ENCODE results near the gene WHRN. TPM values are rescaled to one million over a fixed set of nuclear protein-coding genes. Genes with fewer than 3 reads are reported as not detected.

WHRN gene
- total and polyA plus RNA-seq, 9 of the 15 experiments (the other 6 are each of a cell fraction or from before 2014, with no cell fraction given), result 0.31 to 14.1 (median 3.0) TPM

DNA sequence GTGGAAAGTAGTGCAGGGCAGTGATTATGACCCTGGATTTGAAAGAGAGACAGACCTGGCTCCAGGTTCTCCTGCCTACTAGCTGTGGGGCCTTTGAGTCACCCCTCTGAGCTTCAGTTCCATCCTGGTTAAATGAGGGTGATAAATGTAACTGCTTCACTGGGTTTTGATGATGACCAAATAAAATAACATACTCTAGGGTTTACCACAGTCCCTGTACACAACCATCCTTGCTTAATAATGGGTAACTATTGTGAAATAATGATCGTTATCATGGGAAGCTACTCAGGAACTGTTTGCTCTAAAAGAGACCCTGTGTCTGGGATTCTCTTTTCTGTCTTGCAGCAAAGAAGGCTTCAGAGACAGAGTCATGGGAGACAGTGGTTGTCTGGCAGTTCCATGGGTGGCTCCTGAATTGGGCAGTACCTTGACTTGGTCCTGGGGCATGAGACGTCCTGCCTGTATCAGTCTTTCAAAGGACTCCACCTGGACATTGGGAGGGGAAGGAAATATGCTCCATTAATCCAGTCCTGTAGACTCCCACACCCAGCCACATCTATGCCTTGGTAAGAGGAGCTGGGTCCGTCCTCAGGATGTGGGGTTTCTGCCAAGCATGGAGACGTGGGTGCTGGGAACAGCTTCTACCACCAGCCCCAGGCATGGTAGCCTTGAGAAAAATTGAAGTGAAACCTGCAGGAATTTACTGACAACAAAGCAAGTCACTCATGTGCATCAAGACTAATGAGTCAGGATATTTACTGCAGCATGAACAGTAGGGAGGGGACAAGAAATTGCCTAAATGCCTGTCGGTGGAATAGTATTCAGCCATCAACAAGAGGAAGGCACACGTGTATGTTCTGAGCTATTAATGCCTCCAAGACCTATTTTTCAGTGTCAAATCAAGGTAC lies 140.9 kb downstream of the WHRN start:
- H3K9me3 ChIP-seq (replicated peaks; ENCODE audit: control insufficient read depth, insufficient read depth, low read depth, low read length), result no peaks in the 10 kb centered on the region
- H4K20me1 ChIP-seq (replicated peaks; ENCODE audit: control insufficient read depth, insufficient read depth, low read length), result no peaks in the 10 kb centered on the region
- in situ Hi-C loops (cut with MboI) (no loop called here), intact Hi-C loops (cut with micrococcal nuclease) (no loop called here)
- H3K4me2 ChIP-seq (ENCODE audit: insufficient read depth, low read length), result no peak overlapping the region
- CTCF ChIA-PET (ENCODE audit: low intra/inter-chr PET ratio), result no interaction called here
- no peaks in the 10 kb centered on the region for H3K27me3 ChIP-seq (ENCODE audit: control insufficient read depth in 2 of 2, insufficient read depth in 2 of 2, low read length in 2 of 2)
- H3K27ac ChIP-seq (ENCODE audit: extremely low read depth, low read depth, low read length), result no peak overlapping the region
- TF ChIP-seq SETDB1 (IDR thresholded peaks at IDR 0.05; ENCODE audit: low read length) (no peak), RBM25 (IDR thresholded peaks at IDR 0.05; ENCODE audit: low read depth, low read length, severe bottlenecking) (peak; percentile 39), TARDBP (IDR thresholded peaks at IDR 0.05) (no peak), ZNF41 (CRISPR knock-in tag; conservative IDR thresholded peaks at IDR 0.05) (no peak), CEBPG (CRISPR knock-in tag; IDR thresholded peaks at IDR 0.05) (peak; percentile 74), CEBPG (tag; conservative IDR thresholded peaks at IDR 0.05 in 1 of 2, IDR thresholded peaks at IDR 0.05 in 1 of 2) (peak; percentile 88 to 97), ZNF780A (CRISPR knock-in tag; IDR thresholded peaks at IDR 0.05) (no peak), ZNF57 (CRISPR knock-in tag; IDR thresholded peaks at IDR 0.05) (no peak), ZNF146 (CRISPR knock-in tag; IDR thresholded peaks at IDR 0.05; ENCODE audit: unreplicated experiment) (peak; percentile 90), CEBPB (tag; IDR thresholded peaks at IDR 0.05) (peak; percentile 97)
- TF ChIP-seq, protein P1, sequence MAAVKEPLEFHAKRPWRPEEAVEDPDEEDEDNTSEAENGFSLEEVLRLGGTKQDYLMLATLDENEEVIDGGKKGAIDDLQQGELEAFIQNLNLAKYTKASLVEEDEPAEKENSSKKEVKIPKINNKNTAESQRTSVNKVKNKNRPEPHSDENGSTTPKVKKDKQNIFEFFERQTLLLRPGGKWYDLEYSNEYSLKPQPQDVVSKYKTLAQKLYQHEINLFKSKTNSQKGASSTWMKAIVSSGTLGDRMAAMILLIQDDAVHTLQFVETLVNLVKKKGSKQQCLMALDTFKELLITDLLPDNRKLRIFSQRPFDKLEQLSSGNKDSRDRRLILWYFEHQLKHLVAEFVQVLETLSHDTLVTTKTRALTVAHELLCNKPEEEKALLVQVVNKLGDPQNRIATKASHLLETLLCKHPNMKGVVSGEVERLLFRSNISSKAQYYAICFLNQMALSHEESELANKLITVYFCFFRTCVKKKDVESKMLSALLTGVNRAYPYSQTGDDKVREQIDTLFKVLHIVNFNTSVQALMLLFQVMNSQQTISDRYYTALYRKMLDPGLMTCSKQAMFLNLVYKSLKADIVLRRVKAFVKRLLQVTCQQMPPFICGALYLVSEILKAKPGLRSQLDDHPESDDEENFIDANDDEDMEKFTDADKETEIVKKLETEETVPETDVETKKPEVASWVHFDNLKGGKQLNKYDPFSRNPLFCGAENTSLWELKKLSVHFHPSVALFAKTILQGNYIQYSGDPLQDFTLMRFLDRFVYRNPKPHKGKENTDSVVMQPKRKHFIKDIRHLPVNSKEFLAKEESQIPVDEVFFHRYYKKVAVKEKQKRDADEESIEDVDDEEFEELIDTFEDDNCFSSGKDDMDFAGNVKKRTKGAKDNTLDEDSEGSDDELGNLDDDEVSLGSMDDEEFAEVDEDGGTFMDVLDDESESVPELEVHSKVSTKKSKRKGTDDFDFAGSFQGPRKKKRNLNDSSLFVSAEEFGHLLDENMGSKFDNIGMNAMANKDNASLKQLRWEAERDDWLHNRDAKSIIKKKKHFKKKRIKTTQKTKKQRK (IDR thresholded peaks at IDR 0.05; ENCODE audit: borderline replicate concordance, low read depth, low read length), result no peak
- TF ChIP-seq, protein P2, sequence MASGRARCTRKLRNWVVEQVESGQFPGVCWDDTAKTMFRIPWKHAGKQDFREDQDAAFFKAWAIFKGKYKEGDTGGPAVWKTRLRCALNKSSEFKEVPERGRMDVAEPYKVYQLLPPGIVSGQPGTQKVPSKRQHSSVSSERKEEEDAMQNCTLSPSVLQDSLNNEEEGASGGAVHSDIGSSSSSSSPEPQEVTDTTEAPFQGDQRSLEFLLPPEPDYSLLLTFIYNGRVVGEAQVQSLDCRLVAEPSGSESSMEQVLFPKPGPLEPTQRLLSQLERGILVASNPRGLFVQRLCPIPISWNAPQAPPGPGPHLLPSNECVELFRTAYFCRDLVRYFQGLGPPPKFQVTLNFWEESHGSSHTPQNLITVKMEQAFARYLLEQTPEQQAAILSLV (tag; IDR thresholded peaks at IDR 0.05), result peak; percentile 68
- no peak overlapping the region for H3K9ac ChIP-seq (ENCODE audit: insufficient read depth in 1 of 2, low read depth in 2 of 2, low read length in 2 of 2)
- no peaks in the 10 kb centered on the region for H3K9me1 ChIP-seq (ENCODE audit: control insufficient read depth, insufficient read depth, low read length)
- no TSS peak for BruUV-seq (replicated peaks)
- ATAC-seq, result no peak
- 63% methylated on average over 6 of the region's 6 CpGs for WGBS (ENCODE audit: insufficient coverage, low coverage, missing lambda C conversion rate)
- no peaks in the 10 kb centered on the region for H3K79me2 ChIP-seq (ENCODE audit: control insufficient read depth, insufficient read depth, low read length)
- no peak for DNase-seq (ENCODE audit: extremely low read depth in 1 of 4, low spot score in 3 of 4)
- H3K4me3 ChIP-seq, result no peak overlapping the region
- no peak overlapping the region for H2AFZ ChIP-seq (ENCODE audit: low read depth, low read length)
- H3K4me1 ChIP-seq (replicated peaks in 1 of 2; ENCODE audit: control insufficient read depth in 2 of 2, insufficient read depth in 2 of 2, low read length in 2 of 2), result peaks cover 0 to 3% of the 10 kb centered on the region in 2 experiments; a peak in 1 of 5 replicates
- H3K36me3 ChIP-seq (ENCODE audit: control insufficient read depth, insufficient read depth, low read length), result peaks cover 14% of the 10 kb centered on the region; the same call in 2 of the 3 replicates
- FAIRE-seq, result no peak
- POLR2A ChIA-PET, result interaction anchor here (0.6 to 2.3 kb wide), 4 partner anchors 10 to 115 kb away, joined by 3 to 9 read pairs (median 4); no protein-coding TSS in a partner anchor

All from K562 (cell line).